Activated CD8-positive, alpha-beta memory T cell treated with anti-CD3 and anti-CD28 coated beads, Interleukin-2, amount 50 U/mL, for 4 hours (primary cell): ENCODE measurements around the gene MED10.
A peak's percentile ranks its signal among the peaks of the same experiment; 100 is the strongest.

Source experiments
- DNase-seq: peaks from one replicate; pipeline ENCODE4 v3.0.0-alpha.2; 2020

Gene MED10, protein sequence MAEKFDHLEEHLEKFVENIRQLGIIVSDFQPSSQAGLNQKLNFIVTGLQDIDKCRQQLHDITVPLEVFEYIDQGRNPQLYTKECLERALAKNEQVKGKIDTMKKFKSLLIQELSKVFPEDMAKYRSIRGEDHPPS

DNA sequence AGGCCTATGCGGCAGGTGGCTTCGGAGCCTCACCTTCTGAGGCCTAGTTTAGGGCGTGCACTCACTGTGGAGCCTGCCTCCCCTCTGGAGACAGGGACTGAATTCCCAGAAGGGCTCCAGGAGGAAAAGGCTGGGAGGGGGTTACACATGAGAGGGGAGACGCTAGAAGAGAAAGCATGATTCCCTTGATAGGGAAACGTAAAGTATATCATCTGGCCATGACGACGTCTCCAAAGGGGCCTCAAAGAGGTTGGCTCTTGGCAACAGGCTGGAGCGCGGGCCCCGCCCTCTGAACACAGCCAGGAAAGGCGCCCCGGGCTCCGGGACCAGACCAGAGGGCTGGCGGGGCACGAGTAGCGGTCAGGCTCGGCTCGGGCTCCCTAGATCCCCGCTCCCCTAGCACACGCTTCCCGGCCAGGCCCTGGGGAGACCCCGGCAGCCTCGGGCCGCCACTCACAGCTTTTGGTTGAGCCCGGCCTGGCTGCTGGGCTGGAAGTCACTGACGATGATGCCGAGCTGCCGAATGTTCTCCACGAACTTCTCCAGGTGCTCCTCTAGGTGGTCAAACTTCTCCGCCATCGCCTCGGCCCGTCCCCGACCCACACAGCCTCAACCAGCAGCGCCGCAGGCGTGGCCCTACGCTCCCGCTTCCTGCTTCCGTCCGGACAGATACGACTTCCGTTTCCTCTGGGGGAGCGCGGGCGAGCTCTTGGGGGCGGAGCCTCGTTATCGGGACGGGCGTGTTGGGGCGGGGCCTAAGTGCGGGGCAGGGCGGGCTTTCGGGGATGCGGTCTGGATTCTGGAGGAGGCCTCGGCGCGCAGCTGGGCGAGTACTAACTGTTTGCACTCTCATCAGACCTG is at the start of gene MED10:
MED10 (minus strand) TSS at position 643 of the 861 bp plus-strand sequence; CDS start at position 579, 64 bp downstream.
- peak; percentile 96 for DNase-seq

DNA sequence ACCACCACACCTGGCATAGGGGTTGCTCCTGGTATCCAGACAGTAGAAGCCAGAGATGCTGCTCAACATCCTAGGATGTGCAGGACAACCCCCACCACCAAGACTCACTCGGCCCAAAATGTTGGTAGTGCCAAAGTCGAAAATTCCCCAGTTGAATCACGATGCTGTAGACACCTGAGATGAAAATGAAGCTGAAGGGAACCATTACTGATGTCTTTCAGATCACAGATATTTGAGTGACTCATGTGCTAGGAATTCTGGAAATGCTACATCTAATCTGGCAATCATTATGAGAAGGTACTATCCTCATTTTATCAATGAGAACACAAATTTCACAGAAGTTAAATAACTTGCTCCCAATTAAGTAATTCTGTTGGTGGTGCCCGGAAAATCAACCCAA is 49.3 kb upstream of the MED10 start:
- DNase-seq, result no peak

DNA sequence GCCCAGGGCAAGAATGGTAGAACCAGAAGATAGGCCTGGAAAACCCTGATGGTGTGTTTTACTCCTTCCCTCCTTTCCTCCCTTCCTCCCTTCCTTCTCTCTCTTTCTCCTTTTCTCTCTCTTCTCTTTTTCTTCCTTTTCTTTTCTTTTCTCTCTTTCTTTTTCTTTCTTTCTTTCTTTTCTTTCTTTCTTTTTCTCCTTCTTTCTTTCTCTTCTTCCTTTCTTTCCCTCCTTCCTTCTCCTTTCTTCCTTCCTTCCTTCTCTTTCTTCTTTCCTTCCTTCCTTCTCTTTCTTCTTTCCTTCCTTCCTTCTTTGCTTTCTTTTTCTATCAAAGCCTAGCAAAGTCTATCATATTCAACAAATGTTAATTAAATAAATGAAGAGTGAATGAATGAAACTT is 46.4 kb upstream of the MED10 start:
- DNase-seq, result no peak

DNA sequence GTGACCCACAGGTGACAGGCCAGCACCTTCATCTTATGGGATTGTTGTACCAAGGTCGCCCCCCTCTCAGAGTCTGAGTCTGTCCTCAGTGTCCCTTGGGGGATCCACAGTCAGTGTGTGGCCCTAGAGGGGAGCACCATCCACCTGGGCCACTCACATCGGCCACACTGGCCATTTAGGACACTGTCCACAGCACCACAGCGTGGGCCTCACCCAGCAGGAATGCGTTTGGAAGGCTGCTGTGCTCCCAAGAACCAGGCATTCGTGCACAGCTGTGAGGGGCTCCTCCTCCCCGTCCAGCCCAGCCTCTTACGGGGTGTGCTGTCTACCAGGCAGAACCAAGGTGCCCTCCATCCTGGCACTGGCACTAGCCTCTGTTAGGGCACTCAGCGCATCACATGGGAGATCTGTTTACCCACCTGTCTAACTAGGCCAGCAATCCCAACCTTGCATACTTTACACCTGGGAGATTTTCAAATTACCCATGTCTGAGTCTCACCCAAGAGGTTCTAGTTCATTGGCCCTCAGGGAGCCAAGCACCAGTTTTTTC is 45.8 kb upstream of the MED10 start:
- no peak for DNase-seq

DNA sequence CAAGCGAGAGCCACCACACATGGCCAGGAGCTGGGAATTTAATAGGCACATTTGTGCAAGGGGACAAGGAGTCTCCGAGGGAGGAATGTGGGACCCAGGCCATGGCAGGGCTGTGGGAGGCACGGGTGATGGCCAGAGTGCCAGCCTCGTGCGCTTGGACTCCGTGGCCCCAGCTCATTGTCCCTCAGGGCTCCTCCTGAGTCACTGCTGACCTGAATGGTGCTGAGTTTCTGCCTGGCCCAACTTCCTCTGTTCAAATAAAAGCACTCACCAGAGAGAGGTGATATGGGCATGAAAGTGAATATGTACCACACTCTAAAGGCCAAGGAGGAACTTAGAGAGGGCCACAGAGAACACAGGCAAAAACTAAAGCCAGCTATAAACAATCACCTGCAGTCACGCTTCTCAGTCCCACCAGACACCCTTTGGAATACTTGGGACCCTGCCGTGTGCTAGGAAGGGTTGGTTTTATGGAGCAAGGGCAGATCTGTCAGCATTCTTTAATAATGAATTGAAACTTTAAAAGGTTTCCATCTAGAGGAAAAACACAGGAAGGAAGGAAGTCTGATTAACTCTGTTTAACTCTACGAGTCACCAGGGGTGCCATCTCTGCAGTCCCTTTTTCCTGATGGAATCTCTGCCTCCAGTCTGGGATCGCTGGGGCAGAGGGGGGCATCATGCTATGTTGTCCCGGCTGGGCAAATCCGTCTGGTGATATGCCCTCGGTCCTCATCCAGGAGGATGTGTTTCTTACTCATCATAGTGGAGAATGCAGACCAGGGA is 45.2 kb upstream of the MED10 start:
- no peak for DNase-seq

DNA sequence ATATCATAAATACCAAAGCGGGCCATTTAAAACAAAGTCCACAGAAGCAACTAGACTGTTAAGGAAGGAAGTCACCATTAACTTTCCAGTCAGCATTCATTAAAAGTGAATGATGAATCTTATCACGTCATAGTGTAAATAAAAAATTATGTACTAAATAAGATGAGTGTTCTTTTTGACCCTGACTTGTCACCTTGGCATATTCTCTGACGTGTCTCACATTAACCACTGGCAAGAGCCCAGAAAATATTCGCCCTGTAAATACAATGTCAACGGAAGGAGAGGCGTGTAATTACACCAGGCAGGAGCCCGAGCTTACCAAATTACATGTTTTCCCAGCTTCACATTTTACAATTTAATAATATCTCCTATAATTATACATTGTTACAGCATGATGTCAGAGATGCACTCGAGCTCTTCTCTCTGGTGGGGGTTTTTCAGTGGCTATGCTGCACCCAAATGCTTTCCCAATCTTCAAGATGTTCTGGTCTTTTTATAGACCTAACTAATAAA is 41.0 kb upstream of the MED10 start:
- no peak for DNase-seq

DNA sequence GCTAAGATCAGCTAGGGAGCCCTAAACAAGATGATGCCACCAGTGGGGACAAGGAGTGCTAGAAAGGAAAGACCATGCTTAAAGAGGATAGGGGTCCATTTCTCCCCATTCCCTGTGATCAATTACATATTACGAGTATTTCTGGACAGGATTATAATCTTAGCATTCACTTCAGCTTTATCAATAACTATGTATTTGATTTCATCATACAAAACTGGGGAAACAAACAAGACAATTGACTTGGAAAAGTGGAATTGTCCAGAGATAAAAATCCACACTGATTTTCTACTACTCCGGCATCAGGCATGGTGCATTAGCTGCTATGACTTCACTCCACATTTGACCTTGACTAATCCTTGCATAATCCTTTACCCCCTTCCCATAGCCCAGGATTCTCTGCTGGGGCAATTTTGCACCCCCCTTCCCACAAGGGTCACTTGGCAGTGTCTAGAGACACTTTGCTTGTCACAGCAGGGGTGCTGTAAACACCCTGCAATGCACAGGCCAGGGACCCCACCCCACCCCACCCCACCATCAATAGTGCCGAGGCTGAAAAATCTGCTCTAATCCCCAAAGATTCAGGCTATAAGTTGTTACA is 40.4 kb upstream of the MED10 start:
- no peak for DNase-seq

DNA sequence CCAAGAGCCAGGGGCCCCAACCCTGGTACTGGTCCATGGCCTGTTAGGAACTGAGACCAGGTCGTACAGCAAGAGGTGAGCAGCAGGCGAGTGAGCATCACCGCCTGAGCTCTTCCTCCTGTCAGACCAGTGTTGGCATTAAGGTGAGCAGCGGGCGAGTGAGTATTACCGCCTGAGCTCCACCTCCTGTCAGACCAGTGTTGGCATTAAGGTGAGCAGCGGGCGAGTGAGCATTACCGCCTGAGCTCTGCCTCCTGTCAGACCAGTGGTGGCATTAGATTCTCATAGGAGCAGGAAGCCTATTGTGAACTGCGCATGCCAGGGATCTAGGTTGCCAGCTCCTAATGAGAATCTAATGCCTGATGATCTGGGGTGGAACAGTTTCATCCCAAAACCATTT is 39.3 kb upstream of the MED10 start:
- no peak for DNase-seq

DNA sequence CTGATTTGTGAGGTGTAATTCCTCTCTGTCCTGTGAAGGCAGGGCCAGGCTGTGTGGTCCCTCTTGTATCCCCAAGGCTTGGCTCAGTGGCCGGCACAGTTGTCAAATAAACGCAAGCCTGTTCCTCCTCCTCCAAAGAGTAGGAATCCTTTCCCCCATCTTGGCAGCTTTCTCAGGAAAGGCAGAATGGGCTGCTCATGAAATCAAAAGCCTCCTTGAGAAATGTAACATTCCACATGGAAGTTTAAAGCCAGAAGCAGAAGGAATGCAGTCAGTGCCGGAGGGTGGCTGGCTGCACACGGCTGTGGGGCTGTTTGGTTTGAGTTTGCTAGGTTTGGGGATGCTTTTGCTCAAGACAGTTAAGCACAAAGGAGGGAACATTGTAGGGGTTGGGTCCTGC is 34.5 kb upstream of the MED10 start:
- no peak for DNase-seq

DNA sequence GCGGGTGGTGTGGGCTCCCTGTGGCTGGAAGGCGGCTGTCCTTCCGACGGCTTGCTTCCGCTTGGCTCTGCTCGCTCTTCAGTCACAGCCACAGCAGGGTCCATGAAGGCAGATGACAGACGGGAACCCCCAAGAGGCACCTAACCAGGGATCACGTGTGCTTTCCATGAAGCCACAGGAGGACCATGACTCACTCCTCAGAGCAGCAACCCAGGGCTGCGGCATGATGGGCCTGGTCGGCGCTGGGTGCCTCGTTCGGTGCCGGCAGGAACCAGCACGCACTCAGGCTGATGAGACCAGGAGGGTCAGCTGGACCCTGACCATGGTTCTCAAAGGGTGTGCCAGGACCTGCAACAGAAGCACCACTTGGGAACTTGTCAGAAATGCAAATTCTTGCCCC is 32.8 kb upstream of the MED10 start:
- no peak for DNase-seq

DNA sequence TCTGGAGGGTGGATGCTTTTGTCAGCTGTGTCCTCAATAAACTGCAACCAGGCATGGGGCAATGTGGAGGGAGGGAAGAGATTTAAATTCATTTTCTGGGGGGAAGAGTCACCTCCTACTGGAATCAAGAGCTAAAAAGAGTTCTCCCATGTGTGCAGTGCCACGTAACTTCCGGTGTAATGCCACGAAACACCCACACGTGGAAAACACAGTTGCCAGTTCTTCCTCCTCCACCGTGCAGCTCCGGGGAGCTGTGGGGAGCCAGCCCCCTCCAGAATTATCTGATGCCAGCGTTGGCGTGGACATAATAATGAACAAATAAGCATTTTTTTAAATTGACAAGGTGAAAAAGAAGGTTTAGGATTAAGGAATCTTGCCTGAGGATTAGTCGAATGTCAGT is 32.1 kb upstream of the MED10 start:
- no peak for DNase-seq

DNA sequence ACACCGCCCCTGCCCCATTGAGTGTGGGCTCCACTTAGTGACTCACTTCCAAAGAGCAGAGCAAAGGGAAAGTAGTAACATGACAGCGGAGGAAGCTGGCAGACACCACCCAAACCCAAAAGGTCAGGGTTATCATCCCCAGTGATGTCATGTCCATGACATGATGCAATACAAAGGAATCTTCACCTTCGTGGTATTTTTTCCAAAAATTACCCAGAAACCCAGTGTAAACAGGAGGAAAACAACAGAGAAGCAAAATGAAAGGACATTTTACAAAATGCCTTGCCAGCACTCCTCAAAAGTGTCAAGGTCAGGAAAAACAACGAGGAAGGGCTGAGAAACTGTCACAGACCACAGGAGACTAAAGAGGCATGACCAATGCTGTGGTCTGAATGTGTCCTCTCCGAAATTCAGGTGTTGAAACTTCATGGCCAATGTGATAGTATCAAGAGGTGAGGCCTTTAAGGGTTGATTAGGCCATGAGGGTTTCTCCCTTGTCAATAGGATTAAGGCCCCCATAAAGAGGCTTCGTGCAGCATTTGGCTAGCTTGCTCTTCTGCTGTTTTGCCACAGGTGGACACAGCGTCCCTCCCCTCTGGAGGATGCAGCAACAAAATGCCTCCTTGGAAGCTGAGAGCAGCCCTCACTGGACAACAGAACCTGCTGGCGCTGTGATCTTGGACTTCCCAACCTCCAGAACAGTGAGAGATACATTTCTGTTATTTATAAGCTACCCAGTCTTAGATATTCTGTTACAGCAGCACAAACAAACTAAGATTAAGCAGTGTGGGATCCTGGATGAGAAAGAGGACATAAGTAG is 30.5 kb upstream of the MED10 start:
- no peak for DNase-seq

DNA sequence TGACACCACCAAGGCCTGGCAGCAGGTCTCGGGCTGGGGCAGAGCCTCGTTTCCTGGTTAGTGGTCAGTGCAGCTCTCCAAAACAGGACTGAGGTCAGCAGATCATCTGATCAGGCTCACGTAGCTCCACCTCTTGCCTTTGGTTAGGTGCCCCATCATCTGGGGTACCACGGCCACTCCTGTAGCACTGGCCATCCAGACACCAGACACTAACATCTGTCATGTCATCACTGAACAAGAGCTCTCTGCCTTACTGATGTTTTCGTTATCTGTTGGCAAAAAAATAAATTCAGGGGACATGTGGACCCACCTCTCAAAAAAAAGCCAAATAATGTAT is 29.9 kb upstream of the MED10 start:
- DNase-seq, result no peak

DNA sequence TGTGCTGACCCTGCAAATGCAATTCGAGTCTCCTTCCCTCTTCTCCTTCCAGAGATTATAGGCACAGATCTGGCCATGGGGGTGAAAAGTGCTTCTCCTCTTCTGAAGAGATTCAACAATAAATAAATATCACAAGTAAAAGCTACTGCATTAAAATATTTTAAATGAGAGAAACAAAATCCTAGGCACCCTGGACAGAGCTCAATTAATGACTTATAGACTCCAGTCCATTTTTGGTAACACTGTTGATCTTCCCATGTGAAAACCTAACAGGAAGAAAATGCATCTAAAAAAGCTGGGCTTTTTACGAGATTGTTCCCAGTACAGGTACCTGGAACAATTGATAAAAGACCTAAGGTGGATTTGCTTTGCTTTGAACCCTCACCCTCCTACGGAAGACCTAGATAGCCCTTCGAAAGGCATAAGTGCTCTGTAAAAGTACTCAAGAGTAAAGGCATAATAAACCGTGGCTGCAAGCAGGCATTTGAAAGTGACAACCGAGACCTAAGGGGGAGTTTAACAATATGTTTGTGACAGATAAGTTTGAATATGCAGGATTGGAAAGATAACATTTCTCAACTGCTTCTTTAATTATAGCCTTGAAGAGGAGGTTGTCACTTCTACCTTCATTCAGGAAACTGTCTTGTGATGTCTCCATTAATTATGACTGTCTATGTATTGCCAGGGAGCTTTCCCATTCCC is 29.4 kb upstream of the MED10 start:
- no peak for DNase-seq

DNA sequence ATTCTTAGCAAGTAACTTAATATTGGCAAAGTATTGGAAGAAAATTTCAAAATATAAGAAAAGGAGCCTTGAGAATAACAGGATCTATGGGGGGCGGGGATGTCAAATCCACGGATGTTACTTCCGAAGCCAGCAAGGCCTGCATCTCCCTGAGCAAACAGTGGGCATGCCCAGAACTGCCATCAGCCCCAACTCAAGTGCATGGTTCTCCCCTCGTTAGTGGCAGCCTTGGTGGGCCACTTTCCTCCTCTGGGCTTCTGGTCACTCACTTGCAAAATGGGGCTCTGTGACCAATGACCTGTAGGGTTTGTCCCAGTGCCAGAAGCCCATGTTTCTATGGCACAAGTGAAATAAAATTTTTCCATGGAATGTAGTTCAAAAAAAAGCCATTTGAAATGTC is 27.2 kb upstream of the MED10 start:
- no peak for DNase-seq

DNA sequence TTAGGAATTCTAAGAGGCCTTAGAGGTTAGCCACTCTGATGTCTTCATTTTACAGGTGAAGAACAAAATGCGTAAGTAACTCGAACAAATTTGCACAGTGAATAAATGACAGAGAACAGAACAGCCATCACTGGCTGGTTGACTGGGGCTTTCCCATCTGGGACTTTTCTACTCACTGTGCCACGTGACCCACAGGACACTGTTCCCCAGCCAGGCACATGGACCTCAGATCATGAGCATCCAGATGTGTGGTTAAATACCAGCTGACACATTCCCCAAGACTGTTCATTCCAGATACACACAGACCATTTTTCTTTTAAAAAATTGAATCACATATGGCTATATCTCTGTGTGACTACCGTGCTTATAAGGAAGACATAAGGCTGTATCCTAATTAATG is 25.8 kb upstream of the MED10 start:
- DNase-seq, result no peak

DNA sequence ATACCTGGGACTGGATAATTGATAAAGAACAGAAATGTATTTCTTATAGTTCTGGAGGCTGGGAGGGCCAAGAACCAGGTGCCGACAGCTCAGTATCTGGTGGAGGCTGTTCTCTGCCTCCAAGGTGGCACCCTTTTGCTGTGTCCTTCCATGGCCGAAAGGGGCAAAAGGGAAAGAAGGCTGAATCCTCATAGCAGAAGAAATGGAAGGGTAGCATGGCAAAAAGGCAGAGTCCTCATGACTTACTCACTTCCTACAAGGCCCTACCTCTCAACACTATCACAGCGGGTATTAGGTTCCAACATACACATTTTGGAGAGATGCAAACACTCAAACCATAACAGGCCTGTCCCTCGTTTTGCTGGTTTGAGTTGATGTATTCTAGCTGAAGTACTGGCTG is 25.1 kb upstream of the MED10 start:
- no peak for DNase-seq

DNA sequence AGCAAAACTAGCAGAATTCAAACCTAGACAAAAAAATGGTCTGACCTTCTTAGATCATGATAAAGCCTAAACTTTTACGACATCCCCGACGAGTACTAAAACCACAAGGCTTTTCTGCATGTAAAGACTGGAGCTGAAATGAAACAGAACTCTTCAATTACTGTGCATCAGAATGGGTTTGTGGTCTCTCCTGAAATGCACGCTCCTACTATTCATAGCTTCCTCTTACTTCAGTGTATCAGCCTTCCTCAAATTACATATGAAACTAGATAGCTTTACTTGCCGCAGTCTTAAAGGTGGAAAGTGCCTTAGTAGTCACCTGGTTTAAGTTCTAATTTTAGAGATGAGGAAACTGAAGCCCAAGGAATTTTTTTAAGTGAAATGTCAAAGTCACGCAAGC is 24.6 kb upstream of the MED10 start:
- no peak for DNase-seq

DNA sequence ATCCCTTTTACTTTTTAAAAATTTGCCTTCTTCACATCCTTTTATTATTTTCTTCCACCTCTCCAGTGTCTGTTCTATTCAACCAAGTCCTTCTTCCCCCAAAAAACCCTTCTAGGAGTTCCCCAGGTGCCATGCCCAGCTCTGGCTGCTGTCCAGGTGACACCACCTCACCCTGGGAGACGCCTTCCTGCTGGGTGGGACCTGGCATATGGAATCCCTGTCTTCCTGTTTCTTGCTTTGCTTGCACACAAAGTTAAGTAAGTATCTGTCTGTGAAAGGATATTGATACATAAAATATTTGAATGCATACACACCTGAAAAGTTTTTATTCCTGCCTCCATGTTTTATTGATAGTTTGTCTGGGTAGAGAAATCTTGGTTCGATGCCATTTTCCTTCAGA is 23.1 kb upstream of the MED10 start:
- no peak for DNase-seq

DNA sequence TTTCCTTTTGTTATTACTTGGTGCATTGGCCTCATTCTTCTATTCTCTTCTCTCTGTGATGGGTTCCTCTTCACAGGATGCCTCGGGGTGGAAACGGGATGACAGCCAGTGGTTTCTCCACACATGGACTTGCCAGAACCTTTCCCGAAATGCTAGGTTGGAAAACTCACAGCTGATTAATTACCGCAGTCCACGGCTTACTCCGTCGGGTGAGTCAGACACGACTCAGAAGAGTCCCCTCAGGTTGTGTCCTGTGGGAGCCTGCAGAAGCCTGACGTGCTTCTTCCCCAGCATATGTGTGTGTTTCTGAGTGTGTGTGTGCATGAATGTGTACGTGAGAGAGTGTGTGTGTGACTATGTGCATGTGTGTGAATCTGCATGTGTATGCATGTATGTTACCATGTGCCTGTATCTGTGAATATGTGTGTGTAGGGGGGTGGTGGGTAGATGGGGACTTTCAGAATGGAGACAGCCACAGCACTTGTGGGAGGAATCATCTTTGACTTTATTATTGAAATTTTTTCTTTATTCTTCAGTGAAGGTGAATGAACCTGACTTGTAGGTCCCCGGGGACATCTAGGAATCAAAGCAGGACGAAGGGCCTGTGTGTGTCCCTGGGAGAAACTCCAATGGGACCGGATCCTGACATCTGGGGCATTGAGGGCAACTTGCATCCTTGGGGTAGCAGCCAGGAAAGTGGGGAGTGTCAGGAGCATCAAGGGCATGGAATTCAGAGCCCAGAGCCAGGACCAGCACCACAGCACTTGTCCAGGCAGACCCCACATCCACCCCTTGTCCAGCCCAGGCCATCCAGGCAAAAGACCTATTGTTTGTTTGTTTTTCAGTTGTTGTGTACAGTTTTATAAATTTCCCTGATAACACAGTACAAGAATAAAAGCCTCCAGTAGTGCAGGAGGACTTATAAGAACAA is 21.9 kb upstream of the MED10 start:
- no peak for DNase-seq
